ENCODE measurements around the gene ZNF79. TPM values are rescaled to one million over a fixed set of nuclear protein-coding genes. Genes with fewer than 3 reads are reported as not detected.

ZNF79 gene
- total and polyA plus RNA-seq, 9 of the 15 experiments (the other 6 are each of a cell fraction or from before 2014, with no cell fraction given), result 0.62 to 7.0 (median 4.1) TPM

DNA sequence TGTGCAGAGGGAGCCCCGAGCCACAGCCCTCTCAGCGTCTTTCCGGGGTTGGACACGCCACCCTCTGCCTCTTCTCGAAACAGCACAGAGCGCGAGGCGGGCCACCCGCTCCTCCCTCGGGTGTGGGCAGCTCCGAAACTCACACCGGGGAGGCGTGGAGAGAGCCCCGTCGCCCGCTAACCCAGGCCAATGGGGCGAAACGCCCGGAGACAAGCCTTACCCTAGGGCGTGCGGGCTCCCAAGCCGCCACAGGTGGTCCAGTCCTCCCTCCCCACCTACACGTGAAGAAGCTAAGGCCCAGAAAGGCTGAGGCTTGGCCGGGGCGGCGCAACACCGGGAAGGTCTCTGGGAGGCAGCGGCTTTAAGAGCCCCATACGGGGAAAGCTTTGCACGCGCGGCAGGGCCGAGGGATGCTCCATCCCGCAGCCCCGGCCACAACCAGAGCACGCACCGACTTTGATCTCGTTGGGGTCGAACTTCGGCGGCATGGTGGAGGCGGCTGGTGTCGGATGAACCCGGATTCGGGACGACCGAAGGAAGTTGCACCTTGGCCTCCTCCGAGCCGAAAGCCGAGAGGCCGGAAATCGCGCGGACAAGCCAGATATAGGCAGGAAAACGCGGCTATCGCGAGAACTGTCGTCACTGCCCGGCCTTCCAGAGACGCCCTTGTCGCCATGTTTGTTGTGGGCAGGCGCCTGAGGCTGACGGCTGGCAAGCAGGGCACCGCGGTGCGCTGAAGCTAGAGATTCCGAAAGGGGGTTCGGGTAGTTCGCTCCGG is 26.8 kb downstream of the ZNF79 start, which contains the start of the genes LRSAM1 and RPL12 (continued):
- TF ChIP-seq, protein P1, sequence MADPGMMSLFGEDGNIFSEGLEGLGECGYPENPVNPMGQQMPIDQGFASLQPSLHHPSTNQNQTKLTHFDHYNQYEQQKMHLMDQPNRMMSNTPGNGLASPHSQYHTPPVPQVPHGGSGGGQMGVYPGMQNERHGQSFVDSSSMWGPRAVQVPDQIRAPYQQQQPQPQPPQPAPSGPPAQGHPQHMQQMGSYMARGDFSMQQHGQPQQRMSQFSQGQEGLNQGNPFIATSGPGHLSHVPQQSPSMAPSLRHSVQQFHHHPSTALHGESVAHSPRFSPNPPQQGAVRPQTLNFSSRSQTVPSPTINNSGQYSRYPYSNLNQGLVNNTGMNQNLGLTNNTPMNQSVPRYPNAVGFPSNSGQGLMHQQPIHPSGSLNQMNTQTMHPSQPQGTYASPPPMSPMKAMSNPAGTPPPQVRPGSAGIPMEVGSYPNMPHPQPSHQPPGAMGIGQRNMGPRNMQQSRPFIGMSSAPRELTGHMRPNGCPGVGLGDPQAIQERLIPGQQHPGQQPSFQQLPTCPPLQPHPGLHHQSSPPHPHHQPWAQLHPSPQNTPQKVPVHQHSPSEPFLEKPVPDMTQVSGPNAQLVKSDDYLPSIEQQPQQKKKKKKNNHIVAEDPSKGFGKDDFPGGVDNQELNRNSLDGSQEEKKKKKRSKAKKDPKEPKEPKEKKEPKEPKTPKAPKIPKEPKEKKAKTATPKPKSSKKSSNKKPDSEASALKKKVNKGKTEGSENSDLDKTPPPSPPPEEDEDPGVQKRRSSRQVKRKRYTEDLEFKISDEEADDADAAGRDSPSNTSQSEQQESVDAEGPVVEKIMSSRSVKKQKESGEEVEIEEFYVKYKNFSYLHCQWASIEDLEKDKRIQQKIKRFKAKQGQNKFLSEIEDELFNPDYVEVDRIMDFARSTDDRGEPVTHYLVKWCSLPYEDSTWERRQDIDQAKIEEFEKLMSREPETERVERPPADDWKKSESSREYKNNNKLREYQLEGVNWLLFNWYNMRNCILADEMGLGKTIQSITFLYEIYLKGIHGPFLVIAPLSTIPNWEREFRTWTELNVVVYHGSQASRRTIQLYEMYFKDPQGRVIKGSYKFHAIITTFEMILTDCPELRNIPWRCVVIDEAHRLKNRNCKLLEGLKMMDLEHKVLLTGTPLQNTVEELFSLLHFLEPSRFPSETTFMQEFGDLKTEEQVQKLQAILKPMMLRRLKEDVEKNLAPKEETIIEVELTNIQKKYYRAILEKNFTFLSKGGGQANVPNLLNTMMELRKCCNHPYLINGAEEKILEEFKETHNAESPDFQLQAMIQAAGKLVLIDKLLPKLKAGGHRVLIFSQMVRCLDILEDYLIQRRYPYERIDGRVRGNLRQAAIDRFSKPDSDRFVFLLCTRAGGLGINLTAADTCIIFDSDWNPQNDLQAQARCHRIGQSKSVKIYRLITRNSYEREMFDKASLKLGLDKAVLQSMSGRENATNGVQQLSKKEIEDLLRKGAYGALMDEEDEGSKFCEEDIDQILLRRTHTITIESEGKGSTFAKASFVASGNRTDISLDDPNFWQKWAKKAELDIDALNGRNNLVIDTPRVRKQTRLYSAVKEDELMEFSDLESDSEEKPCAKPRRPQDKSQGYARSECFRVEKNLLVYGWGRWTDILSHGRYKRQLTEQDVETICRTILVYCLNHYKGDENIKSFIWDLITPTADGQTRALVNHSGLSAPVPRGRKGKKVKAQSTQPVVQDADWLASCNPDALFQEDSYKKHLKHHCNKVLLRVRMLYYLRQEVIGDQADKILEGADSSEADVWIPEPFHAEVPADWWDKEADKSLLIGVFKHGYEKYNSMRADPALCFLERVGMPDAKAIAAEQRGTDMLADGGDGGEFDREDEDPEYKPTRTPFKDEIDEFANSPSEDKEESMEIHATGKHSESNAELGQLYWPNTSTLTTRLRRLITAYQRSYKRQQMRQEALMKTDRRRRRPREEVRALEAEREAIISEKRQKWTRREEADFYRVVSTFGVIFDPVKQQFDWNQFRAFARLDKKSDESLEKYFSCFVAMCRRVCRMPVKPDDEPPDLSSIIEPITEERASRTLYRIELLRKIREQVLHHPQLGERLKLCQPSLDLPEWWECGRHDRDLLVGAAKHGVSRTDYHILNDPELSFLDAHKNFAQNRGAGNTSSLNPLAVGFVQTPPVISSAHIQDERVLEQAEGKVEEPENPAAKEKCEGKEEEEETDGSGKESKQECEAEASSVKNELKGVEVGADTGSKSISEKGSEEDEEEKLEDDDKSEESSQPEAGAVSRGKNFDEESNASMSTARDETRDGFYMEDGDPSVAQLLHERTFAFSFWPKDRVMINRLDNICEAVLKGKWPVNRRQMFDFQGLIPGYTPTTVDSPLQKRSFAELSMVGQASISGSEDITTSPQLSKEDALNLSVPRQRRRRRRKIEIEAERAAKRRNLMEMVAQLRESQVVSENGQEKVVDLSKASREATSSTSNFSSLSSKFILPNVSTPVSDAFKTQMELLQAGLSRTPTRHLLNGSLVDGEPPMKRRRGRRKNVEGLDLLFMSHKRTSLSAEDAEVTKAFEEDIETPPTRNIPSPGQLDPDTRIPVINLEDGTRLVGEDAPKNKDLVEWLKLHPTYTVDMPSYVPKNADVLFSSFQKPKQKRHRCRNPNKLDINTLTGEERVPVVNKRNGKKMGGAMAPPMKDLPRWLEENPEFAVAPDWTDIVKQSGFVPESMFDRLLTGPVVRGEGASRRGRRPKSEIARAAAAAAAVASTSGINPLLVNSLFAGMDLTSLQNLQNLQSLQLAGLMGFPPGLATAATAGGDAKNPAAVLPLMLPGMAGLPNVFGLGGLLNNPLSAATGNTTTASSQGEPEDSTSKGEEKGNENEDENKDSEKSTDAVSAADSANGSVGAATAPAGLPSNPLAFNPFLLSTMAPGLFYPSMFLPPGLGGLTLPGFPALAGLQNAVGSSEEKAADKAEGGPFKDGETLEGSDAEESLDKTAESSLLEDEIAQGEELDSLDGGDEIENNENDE (IDR thresholded peaks at IDR 0.05; ENCODE audit: low read depth, low read length), result no peak
- TF ChIP-seq, protein P2, sequence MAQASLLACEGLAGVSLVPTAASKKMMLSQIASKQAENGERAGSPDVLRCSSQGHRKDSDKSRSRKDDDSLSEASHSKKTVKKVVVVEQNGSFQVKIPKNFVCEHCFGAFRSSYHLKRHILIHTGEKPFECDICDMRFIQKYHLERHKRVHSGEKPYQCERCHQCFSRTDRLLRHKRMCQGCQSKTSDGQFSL (CRISPR knock-in tag; IDR thresholded peaks at IDR 0.05), result peak; percentile 63; the same call in 1 of the 2 replicates
- TF ChIP-seq, protein P2 (tag; IDR thresholded peaks at IDR 0.05), result no peak
- TF ChIP-seq, protein P3, sequence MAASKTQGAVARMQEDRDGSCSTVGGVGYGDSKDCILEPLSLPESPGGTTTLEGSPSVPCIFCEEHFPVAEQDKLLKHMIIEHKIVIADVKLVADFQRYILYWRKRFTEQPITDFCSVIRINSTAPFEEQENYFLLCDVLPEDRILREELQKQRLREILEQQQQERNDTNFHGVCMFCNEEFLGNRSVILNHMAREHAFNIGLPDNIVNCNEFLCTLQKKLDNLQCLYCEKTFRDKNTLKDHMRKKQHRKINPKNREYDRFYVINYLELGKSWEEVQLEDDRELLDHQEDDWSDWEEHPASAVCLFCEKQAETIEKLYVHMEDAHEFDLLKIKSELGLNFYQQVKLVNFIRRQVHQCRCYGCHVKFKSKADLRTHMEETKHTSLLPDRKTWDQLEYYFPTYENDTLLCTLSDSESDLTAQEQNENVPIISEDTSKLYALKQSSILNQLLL (CRISPR knock-in tag; IDR thresholded peaks at IDR 0.05; ENCODE audit: borderline replicate concordance), result no peak
- TF ChIP-seq, protein P4, sequence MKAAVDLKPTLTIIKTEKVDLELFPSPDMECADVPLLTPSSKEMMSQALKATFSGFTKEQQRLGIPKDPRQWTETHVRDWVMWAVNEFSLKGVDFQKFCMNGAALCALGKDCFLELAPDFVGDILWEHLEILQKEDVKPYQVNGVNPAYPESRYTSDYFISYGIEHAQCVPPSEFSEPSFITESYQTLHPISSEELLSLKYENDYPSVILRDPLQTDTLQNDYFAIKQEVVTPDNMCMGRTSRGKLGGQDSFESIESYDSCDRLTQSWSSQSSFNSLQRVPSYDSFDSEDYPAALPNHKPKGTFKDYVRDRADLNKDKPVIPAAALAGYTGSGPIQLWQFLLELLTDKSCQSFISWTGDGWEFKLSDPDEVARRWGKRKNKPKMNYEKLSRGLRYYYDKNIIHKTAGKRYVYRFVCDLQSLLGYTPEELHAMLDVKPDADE (conservative IDR thresholded peaks at IDR 0.05; ENCODE audit: control insufficient read depth, low read depth, low read length), result peak; percentile 95
- TF ChIP-seq ZNF324 (CRISPR knock-in tag; IDR thresholded peaks at IDR 0.05) (no peak), ZC3H4 (CRISPR knock-in tag; IDR thresholded peaks at IDR 0.05; ENCODE audit: borderline replicate concordance) (no peak; the same call in 1 of the 2 replicates), GABPB1 (CRISPR knock-in tag; IDR thresholded peaks at IDR 0.05) (peak; percentile 89)
- TF ChIP-seq, protein P5, sequence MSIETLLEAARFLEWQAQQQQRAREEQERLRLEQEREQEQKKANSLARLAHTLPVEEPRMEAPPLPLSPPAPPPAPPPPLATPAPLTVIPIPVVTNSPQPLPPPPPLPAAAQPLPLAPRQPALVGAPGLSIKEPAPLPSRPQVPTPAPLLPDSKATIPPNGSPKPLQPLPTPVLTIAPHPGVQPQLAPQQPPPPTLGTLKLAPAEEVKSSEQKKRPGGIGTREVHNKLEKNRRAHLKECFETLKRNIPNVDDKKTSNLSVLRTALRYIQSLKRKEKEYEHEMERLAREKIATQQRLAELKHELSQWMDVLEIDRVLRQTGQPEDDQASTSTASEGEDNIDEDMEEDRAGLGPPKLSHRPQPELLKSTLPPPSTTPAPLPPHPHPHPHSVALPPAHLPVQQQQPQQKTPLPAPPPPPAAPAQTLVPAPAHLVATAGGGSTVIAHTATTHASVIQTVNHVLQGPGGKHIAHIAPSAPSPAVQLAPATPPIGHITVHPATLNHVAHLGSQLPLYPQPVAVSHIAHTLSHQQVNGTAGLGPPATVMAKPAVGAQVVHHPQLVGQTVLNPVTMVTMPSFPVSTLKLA (conservative IDR thresholded peaks at IDR 0.05), result peak; percentile 62 to 66; a peak in 3 of 4 replicates
